Type B pancreatic cell (in vitro differentiated cells): ENCODE data around the gene ANO10. TPM values are rescaled to one million over a fixed set of nuclear protein-coding genes. Genes with fewer than 3 reads are reported as not detected.
"Not testable (repeated sequence)": the region's sequence is repeated elsewhere in the genome, so short reads cannot be mapped to it uniquely, and the experiment has no call there.

Source experiments
- DNase-seq: peaks from one replicate; pipeline ENCODE4 v3.0.0; 2021; ENCODE audit warnings: mixed read lengths; ENCODE audit not compliant: unreplicated experiment; ENCODE audit errors: extremely low spot score
- H3K27ac Mint-ChIP-seq: 2 replicates; pipeline ENCODE4 v1.8.0; 2021; ENCODE audit warnings: mild to moderate bottlenecking, mixed read lengths
- H3K27me3 Mint-ChIP-seq: 2 replicates; pipeline ENCODE4 v1.8.0; 2021; ENCODE audit warnings: mixed read lengths
- H3K36me3 Mint-ChIP-seq: 2 replicates; pipeline ENCODE4 v1.8.0; 2021; ENCODE audit warnings: mixed read lengths
- H3K4me1 Mint-ChIP-seq: one replicate; pipeline ENCODE4 v1.8.0; 2021; ENCODE audit warnings: mixed read lengths; ENCODE audit not compliant: unreplicated experiment
- H3K4me3 Mint-ChIP-seq: 2 replicates; pipeline ENCODE4 v1.8.0; 2021; ENCODE audit warnings: mild to moderate bottlenecking, mixed read lengths
- H3K9me3 Mint-ChIP-seq: 2 replicates; pipeline ENCODE4 v1.8.0; 2021; ENCODE audit warnings: mixed read lengths
- CTCF ChIP-seq: fragments of 200-600 bp; sonication (generic); conservative IDR thresholded peaks from 2 replicates; pipeline ENCODE4 v1.5.0; 2021; ENCODE audit warnings: antibody characterized with exemption, mild to moderate bottlenecking
- total RNA-seq: library from RNA; stranded (reverse); gene quantifications from 2 replicates; pipeline ENCODE4 v1.2.1, GENCODE V29; 2021; ENCODE audit warnings: low replicate concordance

Gene ANO10
- total RNA-seq, 1 donor from 2014 or later: 32.5 TPM

GRCh38 chr3:43473244-43473643 is 148.6 kb downstream of the ANO10 start:
- no peak overlapping the region for H3K4me3 Mint-ChIP-seq

GRCh38 chr3:43468133-43468532 is 153.7 kb downstream of the ANO10 start:
- Mint-ChIP-seq H3K27me3 (no peaks in the 10 kb centered on the region), H3K9me3 (peaks cover 8% of the 10 kb centered on the region), H3K4me1 (no peaks in the 10 kb centered on the region), H3K27ac (no peak overlapping the region), H3K36me3 (peaks cover 9% of the 10 kb centered on the region), H3K4me3 (no peak overlapping the region)
- no peak for DNase-seq
- TF ChIP-seq CTCF: no peak

More at GRCh38 chr3:43473244-43473643, 148.6 kb downstream of the ANO10 start:
- no peaks in the 10 kb centered on the region for H3K36me3 Mint-ChIP-seq
- H3K9me3 Mint-ChIP-seq: no peaks in the 10 kb centered on the region
- no peak for TF ChIP-seq CTCF
- no peak overlapping the region for H3K27ac Mint-ChIP-seq
- no peaks in the 10 kb centered on the region for H3K4me1 Mint-ChIP-seq
- no peak for DNase-seq
- H3K27me3 Mint-ChIP-seq: no peaks in the 10 kb centered on the region

- H3K9me3 Mint-ChIP-seq: peaks cover 8% of the 10 kb centered on the region
- no peak overlapping the region for H3K27ac Mint-ChIP-seq
- no peaks in the 10 kb centered on the region for H3K4me1 Mint-ChIP-seq
- H3K36me3 Mint-ChIP-seq: peaks cover 12% of the 10 kb centered on the region
- no peak overlapping the region for H3K4me3 Mint-ChIP-seq
- no peak for TF ChIP-seq CTCF
- H3K27me3 Mint-ChIP-seq: no peaks in the 10 kb centered on the region
- DNase-seq: no peak
Observed at GRCh38 chr3:43465109-43465508, 156.7 kb downstream of the ANO10 start.

GRCh38 chr3:43462566-43462965 is 159.2 kb downstream of the ANO10 start:
- H3K27ac Mint-ChIP-seq, H3K4me1 Mint-ChIP-seq, DNase-seq, H3K9me3 Mint-ChIP-seq, H3K27me3 Mint-ChIP-seq, H3K4me3 Mint-ChIP-seq: not testable (repeated sequence)
- peaks cover 12% of the 10 kb centered on the region for H3K36me3 Mint-ChIP-seq

GRCh38 chr3:43461345-43461744 is 160.5 kb downstream of the ANO10 start:
- no peak for DNase-seq
- H3K4me1 Mint-ChIP-seq: no peaks in the 10 kb centered on the region
- H3K9me3 Mint-ChIP-seq: peaks cover 8% of the 10 kb centered on the region
- H3K27me3 Mint-ChIP-seq: no peaks in the 10 kb centered on the region
- TF ChIP-seq CTCF: no peak
- H3K4me3 Mint-ChIP-seq: no peak overlapping the region
- peaks cover 12% of the 10 kb centered on the region for H3K36me3 Mint-ChIP-seq
- H3K27ac Mint-ChIP-seq: no peak overlapping the region

GRCh38 chr3:43457038-43457437 is 164.8 kb downstream of the ANO10 start:
- not testable (repeated sequence) for H3K36me3 Mint-ChIP-seq, H3K4me3 Mint-ChIP-seq, H3K27me3 Mint-ChIP-seq, H3K4me1 Mint-ChIP-seq, DNase-seq, H3K27ac Mint-ChIP-seq, H3K9me3 Mint-ChIP-seq

- H3K4me3 Mint-ChIP-seq: no peak overlapping the region
Observed at GRCh38 chr3:43455233-43455632, 166.6 kb downstream of the ANO10 start.

More at GRCh38 chr3:43455233-43455632, 166.6 kb downstream of the ANO10 start:
- H3K4me1 Mint-ChIP-seq: no peaks in the 10 kb centered on the region
- no peak overlapping the region for H3K27ac Mint-ChIP-seq
- no peak for TF ChIP-seq CTCF
- H3K36me3 Mint-ChIP-seq: no peaks in the 10 kb centered on the region
- H3K9me3 Mint-ChIP-seq: no peaks in the 10 kb centered on the region
- H3K27me3 Mint-ChIP-seq: no peaks in the 10 kb centered on the region
- no peak for DNase-seq
